GM03348 (cell line): ENCODE data around the gene IGHMBP2.

Experiments used
- DNase-seq: peaks from one replicate; pipeline ENCODE4 v3.0.0; 2012; ENCODE audit warnings: low spot score

Gene IGHMBP2

DNA sequence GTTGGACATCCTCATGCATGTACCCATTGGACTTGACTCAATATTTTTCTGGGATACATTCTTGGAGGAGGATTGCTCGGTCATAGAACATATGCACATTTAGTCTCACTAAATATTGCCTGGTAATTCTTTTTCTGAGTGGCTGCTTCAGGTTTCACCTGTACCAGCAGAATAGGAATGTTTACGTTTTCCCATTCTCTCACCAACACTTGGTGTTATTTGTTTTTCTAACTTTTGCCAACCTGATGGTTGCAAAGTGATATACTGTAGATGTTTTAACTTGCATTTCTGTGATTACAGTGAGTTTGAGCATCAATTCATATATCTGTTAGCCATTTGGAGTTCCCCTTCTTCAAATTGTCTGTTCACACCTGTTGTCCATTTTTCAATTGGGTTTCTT is 78.4 kb downstream of the IGHMBP2 start:
- no peak for DNase-seq

DNA sequence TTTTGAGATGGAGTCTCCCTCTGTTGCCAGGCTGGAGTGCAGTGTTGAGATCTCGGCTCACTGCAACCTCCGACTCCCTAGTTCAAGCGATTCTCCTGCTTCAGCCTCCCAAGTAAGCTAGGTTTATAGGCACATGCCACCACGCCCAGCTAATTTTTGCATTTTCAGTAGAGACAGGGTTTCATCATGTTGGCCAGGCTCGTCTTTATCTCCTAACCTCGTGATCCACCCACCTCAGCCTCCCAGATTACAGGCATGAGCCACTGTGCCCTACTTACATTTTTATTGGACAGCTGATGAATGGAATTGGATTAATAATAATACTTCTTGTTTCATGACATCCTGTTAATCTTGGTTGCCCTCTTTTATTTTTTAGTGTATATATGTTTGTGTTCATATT is 80.1 kb downstream of the IGHMBP2 start:
- no peak for DNase-seq

GRCh38 chr11:68987211-68987610 is 83.5 kb downstream of the IGHMBP2 start:
- DNase-seq, result no peak

GRCh38 chr11:68988491-68988890 is 84.8 kb downstream of the IGHMBP2 start:
- DNase-seq, result no peak
